GM18519 (cell line): Measurements from ENCODE around the gene TMTC1.
"Not testable (repeated sequence)": the region's sequence is repeated elsewhere in the genome, so short reads cannot be mapped to it uniquely, and the experiment has no call there.

Experiments used
- ATAC-seq: cut with Tn5 transposase; IDR thresholded peaks from one replicate; pipeline ENCODE4 v1.9.1; 2021; ENCODE audit warnings: mild to moderate bottlenecking, moderate library complexity; ENCODE audit not compliant: unreplicated experiment, low FRiP score

The TMTC1 gene

DNA sequence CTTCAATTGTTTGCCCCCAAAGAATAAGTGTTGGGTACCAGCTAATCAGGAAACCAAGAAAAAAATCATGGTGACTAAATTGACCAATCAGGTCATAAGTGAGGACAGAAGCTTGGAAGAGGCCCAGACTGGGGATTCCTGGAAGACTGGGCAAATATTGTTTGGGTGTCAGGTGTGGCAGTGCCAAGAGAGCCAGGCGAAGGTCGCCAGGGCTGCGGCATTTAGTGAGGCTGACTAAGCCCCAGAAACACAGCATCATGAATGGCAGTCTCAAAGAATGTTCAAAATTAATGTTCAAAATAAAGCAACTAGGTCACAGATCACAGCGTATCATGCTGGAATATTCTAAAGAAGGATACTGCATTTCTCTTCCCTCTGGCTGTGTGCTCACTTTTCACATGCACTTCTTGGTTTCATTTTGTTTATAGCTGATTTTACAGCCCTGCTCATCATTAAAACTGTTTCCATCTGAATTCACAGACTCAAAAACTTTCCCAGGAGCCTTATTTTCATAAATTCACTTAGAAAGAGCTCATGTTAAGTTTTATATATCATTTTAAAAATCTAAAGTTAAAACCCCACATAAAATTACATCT, 201.0 kb downstream of the TMTC1 start:
- ATAC-seq: no peak

DNA sequence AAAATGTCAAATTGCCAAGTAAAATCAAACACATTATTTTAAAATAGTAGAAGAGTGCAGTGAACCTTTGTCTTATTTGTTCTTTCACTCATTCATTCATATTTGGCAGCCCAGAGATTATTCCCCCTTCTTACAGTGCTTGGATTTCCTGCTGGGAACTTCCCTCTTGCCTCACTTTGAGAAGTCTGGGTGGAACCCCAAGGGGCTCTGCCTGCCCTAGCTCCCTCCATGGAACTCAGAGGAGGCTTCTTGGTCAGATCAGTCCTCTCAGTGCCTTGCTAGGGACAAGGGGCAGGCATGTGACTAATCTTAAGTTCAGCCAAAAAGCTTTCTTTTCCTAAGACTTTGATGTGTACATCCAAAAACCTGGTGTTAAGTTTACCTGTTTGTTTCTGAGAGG, 201.6 kb downstream of the TMTC1 start:
- no peak for ATAC-seq

GRCh38 chr12:29581631-29582030, 202.1 kb downstream of the TMTC1 start:
- no peak for ATAC-seq

- ATAC-seq: no peak
Measured at GRCh38 chr12:29580971-29581370, 202.8 kb downstream of the TMTC1 start.

DNA sequence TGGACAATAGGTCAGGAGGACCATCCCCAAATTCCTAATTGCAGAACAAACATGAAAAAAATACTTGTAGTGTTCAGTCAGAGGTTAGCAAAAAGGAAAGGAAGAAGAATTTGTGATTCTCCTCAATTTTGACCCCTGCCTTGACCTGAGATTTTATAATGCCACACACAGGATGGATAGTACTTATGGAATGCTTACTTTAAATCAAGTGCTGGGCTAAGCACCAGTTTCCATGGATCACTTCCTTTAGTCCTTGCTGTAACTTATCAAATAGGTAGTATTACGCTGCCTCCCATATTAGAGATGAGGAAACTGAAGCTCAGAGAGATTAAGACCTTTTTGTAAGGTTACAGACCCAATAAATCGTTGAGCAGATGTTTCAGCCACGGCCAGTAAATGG, 205.0 kb downstream of the TMTC1 start:
- ATAC-seq: no peak

DNA sequence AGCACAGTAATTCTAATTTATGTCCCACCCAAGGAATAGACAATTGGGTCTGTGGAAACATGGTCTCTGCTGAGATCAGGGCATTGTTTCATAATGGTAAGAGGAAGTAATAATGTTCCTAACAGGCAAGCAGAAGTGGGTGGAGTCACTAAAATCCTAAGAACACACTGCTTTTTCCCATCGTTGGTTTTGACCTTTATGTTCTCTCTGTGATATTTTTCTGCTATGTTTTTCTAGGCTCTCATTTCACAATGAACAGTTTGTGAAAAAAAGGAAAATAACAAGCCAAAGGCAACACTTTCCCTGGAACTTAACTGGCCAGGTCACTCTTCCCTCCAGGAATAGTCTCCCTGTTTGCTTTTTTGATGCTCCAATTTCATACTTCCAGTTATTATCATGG, 205.7 kb downstream of the TMTC1 start:
- ATAC-seq: no peak

- no peak for ATAC-seq
Measured at GRCh38 chr12:29574500-29574899, 209.2 kb downstream of the TMTC1 start.

DNA sequence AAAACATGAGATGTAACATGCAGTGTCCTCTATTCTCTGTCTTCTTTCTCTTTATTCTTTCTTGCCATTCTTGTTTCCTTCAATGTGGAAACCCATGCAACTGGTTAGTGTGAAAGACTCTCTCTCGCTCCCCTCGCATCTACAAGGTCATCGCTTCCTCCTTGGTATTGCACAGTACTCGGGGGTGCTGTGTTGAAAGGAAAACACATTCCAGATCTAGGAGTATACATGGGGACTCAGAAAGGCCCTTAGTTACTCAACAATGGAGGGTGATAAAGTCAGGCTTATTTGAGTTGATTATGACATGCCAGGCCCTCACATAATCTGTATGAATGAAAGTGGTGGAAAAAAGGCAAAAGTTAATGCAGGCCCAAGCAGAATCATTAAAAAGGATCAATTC, 210.8 kb downstream of the TMTC1 start:
- ATAC-seq: no peak

DNA sequence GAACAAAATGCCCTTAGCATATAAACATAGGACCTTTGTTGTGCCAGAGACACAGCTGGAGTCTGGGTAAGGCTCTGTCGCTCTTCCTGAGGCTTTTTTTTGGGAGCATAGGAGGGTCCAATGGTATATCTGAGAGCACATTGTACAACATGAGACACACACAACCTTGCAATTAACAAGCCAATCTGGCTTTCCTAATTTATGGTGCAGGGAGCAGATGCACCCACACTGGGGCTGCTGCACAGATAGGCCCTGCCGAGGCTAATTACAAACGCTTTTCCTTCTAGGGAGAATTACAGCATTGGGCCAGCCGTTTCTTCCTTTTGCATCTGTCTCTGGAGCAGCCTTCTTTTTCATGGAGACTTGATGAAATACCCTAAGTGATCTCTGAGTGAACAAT, 211.3 kb downstream of the TMTC1 start:
- ATAC-seq: no peak

GRCh38 chr12:29569132-29569757, 214.5 kb downstream of the TMTC1 start:
- no peak for ATAC-seq

DNA sequence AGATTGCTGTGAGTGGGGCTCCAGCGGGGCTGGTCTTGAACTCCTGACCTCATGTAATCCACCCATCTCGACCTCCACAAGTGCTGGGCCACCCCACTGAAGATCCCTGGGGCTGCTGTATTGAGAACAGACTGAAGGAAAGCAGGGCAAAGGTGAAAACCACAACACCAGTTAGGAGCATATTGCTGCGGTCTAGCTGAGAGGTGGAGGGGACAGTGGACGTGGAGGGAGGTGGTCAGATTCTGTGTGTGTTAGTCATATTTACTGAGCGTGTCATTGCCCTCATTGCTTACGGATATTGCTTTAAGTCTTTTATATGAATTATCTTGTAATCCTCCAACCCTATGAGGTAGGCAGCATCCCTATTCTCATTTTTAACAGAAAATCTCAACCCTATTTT, 217.3 kb downstream of the TMTC1 start:
- ATAC-seq: no peak

DNA sequence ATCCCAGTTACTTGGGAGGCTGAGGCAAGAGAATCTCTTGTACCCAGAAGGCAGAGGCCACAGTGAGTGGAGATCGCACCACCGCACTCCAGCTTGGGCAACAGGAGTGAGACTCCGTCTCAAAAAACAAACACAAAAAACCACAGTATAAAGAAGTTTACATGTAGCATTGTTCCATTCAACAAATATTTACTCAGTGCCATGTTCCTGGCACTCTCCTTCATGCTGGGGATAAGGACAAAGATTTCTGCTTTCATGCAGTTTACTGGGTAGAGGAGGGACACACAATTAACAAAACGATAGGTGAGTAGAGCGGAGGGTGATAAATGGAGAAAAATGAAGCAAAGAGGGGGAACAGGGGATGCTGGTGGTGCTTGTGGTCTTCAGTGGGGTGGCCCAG, 218.0 kb downstream of the TMTC1 start:
- no peak for ATAC-seq

DNA sequence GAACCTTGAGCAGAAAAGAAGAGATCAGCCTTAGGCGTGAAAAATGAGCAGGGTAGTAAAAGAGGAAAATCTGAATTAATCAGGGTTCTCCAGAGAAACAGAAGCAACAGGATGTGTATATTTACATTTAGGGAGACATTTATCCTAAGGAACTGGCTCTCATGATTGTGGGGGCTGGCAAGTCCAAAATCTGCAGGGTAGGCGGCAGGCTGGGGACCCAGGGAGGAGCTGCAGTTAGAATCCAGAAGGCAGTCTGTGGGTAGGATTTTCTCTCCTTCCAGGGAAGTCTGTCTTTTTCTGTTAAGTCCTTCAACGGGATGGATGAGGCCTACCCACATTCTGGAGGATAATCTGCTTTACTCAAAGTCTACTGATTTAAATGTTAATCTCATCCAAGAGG, 218.8 kb downstream of the TMTC1 start:
- ATAC-seq: no peak

DNA sequence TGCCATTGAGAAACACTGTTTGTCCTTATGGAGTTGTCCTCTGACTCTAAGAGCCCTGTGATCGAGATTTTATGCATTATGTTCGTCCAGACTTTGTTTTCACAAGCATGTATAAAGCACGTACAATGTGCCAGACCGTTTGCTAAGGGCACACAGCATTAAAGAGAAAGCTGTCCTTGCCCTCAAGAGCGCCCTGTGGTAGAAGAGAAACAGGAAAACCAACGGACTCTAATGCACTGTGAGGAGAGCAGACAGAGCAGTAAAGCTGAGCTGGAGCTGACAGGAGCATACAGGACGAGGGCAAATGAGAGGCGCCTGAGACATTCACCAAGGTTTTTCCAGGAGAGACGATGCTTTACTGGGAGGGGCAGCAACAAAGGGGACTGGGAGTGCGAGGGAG, 220.1 kb downstream of the TMTC1 start:
- no peak for ATAC-seq

- no peak for ATAC-seq
Measured at GRCh38 chr12:29563071-29563470, 220.7 kb downstream of the TMTC1 start.

DNA sequence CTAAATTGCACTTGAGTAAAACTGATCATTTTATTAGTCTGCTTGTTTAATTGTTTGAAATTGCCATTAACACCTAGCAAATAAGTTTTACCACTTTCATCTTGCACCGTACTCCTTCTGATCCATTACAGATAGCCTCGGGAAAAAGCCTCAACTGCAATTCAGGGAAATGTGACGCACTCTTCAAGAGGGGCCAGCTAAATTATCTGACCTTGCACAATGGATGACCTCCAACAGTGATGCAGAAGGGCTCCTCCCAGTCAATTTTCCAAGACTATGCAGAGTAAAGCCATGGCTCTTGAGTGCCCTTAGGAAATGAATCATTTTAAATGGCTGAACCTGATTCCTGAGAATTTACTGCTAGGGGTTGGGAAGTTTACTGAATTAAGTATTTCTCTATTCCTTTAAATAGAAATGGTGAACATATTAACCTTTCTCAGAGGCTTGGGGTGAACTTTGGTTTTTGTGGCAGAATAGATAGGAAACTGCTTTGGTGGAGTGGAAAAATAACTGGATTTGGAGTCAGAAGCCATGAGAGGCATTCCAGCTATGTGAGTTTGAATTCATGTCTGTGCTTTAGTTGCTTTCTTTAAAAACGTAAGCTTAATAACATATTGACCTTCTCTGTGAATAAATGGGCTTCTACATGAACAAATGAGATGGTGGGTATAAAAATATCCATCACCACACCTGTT, 221.5 kb downstream of the TMTC1 start:
- no peak for ATAC-seq

- ATAC-seq: no peak
Measured at GRCh38 chr12:29561664-29562071, 222.1 kb downstream of the TMTC1 start.

GRCh38 chr12:29559198-29559597, 224.5 kb downstream of the TMTC1 start:
- ATAC-seq: no peak

DNA sequence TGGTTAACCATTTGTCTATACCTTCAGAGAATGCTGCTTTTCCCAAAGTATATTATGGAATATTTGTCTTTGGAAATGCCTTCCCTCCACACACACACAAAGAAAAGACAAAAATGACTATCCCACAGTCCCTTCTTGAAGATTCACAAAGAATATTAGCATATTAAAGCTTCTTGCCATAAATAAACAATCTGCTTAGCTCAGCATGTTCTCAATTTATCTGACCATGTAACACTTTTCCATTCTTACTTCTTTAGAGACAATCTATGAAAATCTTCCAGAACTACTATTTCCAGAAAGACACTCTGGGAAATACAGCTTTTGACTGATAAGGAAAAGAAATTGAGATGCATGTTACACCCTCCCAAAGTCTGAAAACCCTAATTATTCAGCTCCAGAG, 227.4 kb downstream of the TMTC1 start:
- no peak for ATAC-seq

- ATAC-seq: not testable (repeated sequence)
Measured at GRCh38 chr12:29555451-29555850, 228.3 kb downstream of the TMTC1 start.

DNA sequence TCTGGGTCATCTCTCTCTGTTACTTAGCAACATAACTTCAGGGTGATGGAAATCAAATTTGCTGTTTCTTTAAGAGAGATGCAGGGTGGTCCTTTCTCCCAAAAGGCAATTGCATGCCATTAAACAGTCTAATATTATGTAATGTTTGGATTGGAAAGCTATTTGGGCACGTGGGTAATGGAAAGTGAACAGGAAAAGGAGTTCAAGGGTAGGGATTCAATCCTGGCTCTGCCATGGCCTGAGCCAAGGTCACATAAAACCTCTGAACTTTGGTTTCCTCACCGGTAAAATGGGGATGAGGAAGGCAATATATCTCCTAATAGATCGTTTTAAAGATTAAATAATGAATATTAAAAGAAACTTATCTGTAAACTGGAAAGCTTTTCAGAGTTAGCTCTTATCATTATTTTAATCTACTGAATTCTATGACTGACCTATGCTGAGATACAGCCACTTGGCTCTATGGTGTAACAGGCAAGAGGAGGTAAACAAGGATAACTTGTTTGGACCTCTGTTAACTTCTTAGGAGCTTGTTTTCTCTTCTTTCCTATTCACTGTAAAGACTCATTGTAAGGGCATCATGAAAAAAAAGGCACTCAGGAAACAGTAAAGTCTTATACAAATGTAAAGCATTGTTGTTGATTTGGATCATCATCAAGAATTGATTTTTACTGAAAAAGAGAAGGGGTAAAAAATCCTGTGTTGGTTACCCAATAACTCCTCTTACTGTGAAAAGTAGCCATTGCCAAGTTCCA, 230.6 kb downstream of the TMTC1 start:
- no peak for ATAC-seq
